ENCODE measurements around the gene PIP5K1C.
"Not testable (repeated sequence)": the region's sequence is repeated elsewhere in the genome, so short reads cannot be mapped to it uniquely, and the experiment has no call there.

Gene PIP5K1C

DNA sequence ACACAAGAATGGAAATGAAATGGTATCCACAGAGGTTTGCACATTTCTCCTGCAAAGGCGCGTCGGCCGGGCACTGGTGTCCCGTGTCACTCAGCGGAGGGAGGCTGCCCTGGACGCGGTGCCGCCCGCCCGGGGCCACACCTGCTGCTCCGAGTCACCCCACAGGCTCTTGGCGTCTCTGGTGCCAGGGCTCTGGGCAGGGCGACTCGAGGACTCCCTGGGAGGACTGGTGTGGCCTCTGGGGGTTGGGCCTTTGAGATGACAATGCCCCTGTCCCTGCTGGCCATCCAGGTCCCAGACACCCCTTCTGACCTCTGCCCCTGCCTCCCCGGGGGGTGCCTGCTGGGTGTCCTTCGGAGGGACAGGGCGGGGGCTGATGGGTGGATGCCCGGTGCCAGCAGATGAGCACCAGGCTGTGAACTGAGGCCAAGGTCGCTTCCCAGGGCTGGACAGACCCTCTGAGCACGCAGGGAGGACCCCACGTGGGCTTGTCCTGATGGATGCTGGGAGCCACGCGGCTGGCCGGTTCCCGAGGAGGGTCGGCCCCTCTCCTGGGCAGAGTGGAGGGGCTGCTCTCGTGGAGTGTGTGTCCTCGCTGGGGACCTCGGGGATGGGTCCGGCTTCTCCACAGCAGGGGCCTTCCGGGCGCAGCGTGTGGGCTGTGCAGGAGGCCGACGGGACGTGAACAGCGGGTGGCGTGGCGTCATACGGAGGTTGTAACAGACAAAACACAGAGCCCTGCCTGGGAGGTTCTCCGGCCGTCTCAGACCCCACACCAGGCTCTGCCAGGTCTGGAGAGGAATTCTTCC is 69.0 kb downstream of the PIP5K1C start:
- Mint-ChIP-seq H3K9me3 (no peaks in the 10 kb centered on the region), H3K4me3 (no peak overlapping the region), H3K36me3 (ENCODE audit: low read depth) (peaks cover 9% of the 10 kb centered on the region), H3K27me3 (ENCODE audit: low read depth, poor library complexity) (peaks cover under 1% of the 10 kb centered on the region), H3K4me1 (peaks cover 8% of the 10 kb centered on the region), H3K27ac (no peak overlapping the region)
- no peak for DNase-seq
- TF ChIP-seq, protein P1, sequence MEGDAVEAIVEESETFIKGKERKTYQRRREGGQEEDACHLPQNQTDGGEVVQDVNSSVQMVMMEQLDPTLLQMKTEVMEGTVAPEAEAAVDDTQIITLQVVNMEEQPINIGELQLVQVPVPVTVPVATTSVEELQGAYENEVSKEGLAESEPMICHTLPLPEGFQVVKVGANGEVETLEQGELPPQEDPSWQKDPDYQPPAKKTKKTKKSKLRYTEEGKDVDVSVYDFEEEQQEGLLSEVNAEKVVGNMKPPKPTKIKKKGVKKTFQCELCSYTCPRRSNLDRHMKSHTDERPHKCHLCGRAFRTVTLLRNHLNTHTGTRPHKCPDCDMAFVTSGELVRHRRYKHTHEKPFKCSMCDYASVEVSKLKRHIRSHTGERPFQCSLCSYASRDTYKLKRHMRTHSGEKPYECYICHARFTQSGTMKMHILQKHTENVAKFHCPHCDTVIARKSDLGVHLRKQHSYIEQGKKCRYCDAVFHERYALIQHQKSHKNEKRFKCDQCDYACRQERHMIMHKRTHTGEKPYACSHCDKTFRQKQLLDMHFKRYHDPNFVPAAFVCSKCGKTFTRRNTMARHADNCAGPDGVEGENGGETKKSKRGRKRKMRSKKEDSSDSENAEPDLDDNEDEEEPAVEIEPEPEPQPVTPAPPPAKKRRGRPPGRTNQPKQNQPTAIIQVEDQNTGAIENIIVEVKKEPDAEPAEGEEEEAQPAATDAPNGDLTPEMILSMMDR (IDR thresholded peaks at IDR 0.05), result no peak

DNA sequence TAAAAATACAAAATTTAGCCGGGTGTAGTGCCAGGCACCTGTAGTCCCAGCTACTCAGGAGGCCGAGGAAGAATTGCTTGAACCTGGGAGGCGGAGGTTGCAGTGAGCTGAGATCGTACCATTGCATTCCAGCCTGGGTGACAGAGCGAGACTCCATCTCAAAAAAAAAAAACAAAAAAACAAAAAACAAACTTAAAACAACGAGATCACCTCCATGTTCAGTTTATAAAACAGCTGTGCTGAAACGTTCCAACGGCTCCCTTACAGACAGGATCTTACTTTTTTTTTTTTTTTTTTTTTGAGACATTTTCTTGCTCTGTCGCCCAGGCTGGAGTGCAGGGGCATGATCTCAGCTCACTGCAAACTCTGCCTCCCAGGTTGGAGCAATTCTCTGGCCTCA is 71.5 kb downstream of the PIP5K1C start:
- H3K4me1 Mint-ChIP-seq, result peaks cover 29% of the 10 kb centered on the region
- DNase-seq; H3K4me3 Mint-ChIP-seq; H3K27ac Mint-ChIP-seq; H3K9me3 Mint-ChIP-seq; H3K27me3 Mint-ChIP-seq (ENCODE audit: low read depth, poor library complexity); H3K36me3 Mint-ChIP-seq (ENCODE audit: low read depth): not testable (repeated sequence)

DNA sequence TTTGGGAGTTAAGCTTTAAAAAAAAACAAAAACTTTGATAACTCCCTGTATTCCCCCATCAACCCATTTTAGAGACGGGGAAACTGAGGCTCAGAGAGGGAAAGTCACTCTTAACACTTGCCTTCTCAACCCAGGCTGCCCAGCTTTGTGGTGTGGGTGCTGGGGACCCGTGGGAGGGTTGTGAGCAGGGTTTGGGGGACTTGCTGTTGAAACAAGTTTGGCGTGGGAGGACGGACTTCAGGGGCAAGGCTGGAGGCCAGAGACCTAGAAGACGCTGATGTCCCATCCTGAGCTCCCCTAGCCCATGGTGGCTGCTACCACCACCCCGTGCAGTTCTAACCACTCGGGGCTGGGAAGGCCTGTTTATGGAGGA is 72.9 kb downstream of the PIP5K1C start:
- Mint-ChIP-seq H3K27ac (no peak overlapping the region), H3K4me3 (no peak overlapping the region), H3K36me3 (ENCODE audit: low read depth) (peaks cover 15% of the 10 kb centered on the region), H3K4me1 (peaks cover 29% of the 10 kb centered on the region), H3K27me3 (ENCODE audit: low read depth, poor library complexity) (peaks cover 5% of the 10 kb centered on the region), H3K9me3 (no peaks in the 10 kb centered on the region)
- no peak for DNase-seq
- TF ChIP-seq, protein P1 (IDR thresholded peaks at IDR 0.05), result no peak

DNA sequence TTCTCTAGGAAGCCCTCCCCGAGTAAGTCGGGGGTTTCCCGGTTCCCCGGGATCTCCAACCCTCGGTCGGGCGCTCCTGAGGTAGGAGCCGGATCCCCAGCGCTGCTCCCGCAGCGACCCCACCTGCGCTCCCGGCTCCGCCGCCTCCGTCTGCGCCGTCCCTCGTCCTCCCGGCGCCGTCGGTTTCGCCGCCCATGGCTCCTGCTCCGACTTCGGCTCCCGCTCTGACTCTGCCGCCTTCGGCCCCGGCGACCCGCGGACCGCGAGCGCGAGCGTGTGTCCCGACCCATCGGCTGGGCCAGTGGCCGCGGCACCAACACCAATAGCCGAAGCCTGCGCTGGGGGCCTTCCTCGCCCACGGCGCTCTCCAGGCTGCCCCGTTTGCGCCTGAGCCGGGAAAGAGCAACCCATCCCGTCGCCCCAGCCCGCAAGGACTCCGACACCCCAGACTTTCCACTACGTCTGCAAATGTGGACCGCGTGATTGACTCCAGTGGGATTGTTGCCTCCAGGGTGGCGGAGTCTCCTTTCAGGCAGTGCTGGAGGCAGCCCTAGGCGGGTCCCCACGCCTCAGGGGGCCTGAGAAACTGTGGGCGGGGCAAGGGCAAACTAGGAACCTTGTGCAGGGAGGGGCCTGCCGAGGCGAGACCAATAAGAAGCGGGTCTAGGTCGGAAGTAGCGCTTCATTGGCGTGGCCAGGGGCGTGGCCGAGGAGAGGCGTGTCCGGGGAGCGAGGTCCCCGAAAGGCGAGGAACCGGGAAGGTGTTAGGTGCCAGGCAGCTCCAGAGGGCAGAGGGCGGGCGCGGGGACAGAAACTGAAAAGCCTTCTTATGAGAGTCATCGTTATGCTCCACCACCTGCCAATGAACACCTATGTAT is 73.6 kb downstream of the PIP5K1C start, which contains the start of gene CACTIN:
Gene CACTIN, minus strand, starts transcription at position 318 of the 878 bp plus-strand sequence. Its CDS starts 28 bp downstream, at position 290.
- peaks cover 29% of the 10 kb centered on the region for H3K4me1 Mint-ChIP-seq
- H3K27me3 Mint-ChIP-seq (ENCODE audit: low read depth, poor library complexity), result peaks cover 5% of the 10 kb centered on the region
- DNase-seq, result peak; percentile 98
- no peaks in the 10 kb centered on the region for H3K9me3 Mint-ChIP-seq
- TF ChIP-seq, protein P1 (IDR thresholded peaks at IDR 0.05), result no peak
- H3K27ac Mint-ChIP-seq, result peak within 1 kb of the TSS; percentile 100
- H3K36me3 Mint-ChIP-seq (ENCODE audit: low read depth), result peaks cover 18% of the 10 kb centered on the region
- peak within 1 kb of the TSS; percentile 96 for H3K4me3 Mint-ChIP-seq

DNA sequence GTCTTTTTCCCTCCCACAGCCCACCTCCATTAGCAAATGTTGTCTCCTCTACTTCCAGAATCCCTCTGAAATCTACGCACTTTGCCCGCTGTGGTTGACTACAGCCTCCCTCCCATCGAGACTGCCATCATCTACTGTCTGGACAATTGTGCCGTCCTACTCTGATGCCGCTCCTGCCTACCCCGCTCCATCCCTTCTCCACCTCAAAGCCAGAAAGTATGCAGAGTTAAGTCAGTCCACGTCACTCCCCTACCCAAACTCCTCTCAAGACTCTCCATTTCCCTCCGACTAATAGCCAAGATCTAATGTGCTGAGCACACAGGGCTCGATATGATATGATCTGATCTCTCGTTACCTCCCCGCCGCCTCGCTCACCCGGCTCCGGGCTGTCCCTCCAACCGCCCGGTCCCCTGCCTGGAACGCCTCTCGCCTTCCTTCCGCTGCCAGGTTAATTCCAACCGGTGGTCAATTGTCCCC is 74.2 kb downstream of the PIP5K1C start:
- peaks cover 18% of the 10 kb centered on the region for H3K36me3 Mint-ChIP-seq (ENCODE audit: low read depth)
- no peak for DNase-seq
- peaks cover 5% of the 10 kb centered on the region for H3K27me3 Mint-ChIP-seq (ENCODE audit: low read depth, poor library complexity)
- H3K27ac Mint-ChIP-seq, result peak overlapping the region; percentile 14
- TF ChIP-seq, protein P1 (IDR thresholded peaks at IDR 0.05), result no peak
- no peaks in the 10 kb centered on the region for H3K9me3 Mint-ChIP-seq
- peak overlapping the region; percentile 96 for H3K4me3 Mint-ChIP-seq
- H3K4me1 Mint-ChIP-seq, result peaks cover 29% of the 10 kb centered on the region

DNA sequence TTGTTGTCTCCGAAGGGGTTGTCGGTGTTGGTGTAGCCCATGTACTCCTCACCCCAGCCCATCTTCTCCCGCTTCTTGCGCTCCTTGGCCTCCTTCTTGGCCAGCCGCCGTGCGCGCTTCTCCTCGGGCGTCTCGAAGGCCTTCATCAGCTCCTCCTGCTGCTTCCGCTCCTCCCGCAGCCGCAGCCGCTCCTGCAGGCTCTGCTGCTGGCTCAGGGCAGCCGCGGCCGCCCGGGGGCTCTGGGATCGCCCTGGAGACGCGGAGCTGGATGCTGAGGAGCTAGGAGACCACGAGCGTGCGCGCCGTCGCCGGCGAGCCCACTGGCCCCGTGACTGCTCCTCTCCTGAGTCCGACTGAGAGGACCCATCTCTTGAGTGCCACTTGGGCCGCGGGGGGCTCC is 76.6 kb downstream of the PIP5K1C start:
- no peak overlapping the region for H3K4me3 Mint-ChIP-seq
- peaks cover 29% of the 10 kb centered on the region for H3K4me1 Mint-ChIP-seq
- no peak overlapping the region for H3K27ac Mint-ChIP-seq
- TF ChIP-seq, protein P1 (IDR thresholded peaks at IDR 0.05), result no peak
- DNase-seq, result no peak
- H3K9me3 Mint-ChIP-seq, result no peaks in the 10 kb centered on the region
- H3K27me3 Mint-ChIP-seq (ENCODE audit: low read depth, poor library complexity), result peaks cover 5% of the 10 kb centered on the region
- H3K36me3 Mint-ChIP-seq (ENCODE audit: low read depth), result peaks cover 9% of the 10 kb centered on the region
